ENCODE results near the gene PDSS2. TPM values are rescaled to one million over a fixed set of nuclear protein-coding genes. Genes with fewer than 3 reads are reported as not detected.

PDSS2 gene
- polyA plus RNA-seq, 3 donors = 10.1 to 13.9 (median 13.3) TPM

DNA sequence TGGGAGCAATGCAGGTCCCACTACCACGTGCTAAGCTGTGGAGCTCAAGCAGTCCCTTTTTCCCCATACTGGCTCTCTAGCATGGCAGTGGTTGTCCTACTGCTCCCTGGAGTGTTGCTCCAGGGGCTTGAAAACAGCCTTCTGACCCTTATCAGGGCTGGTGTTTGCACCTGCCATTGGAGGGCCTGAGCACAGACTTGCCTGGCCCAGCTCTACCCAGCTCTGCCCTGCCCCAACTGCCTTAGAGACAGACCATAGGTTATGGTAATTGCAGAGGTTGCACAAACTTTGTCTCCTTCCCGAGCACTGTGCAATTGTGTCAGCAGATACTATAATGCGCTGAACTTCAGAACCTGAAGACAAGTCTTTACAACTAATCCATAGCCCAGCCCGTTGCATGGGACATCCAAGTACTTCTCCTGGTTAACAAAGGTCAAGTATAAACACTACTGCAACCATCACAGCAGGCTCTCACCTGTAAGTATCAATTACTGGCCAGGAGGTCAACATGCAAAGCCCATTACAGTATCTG, 58.7 kb downstream of the PDSS2 start:
- peaks cover 38 to 60% of the 10 kb centered on the region in 2 donors for H3K36me3 Mint-ChIP-seq
- H3K4me1 Mint-ChIP-seq = no peaks in the 10 kb centered on the region
- H3K9ac ChIP-seq (ENCODE audit: insufficient read depth, low read length, poor library complexity, severe bottlenecking) = no peak overlapping the region
- H3K27ac Mint-ChIP-seq = no peak overlapping the region
- WGBS (ENCODE audit: insufficient coverage) = 100% methylated on average over 3 of the region's 4 CpGs
- intact Hi-C loops (cut with micrococcal nuclease) = no loop called here
- H3K27me3 Mint-ChIP-seq (ENCODE audit: low read depth in 3 of 3) = no peaks in the 10 kb centered on the region
- no peak overlapping the region for H3K4me3 Mint-ChIP-seq
- DNase-seq = no peak
- peaks cover 53 to 61% of the 10 kb centered on the region in 2 donors for H3K9me3 ChIP-seq (replicated peaks in 1 of 2; ENCODE audit: control insufficient read depth in 1 of 2, insufficient read depth in 1 of 2, low read length in 2 of 2)
- H4K20me1 ChIP-seq (ENCODE audit: insufficient read depth, low read length) = no peaks in the 10 kb centered on the region
- H3K4me3 ChIP-seq (replicated peaks in 1 of 3; ENCODE audit: low read depth in 2 of 3, low read length in 3 of 3) = peak overlapping the region in 1 of 3 experiments; percentile 1
- no peak overlapping the region for H2AFZ ChIP-seq (ENCODE audit: insufficient read depth, low read depth, low read length, poor library complexity, severe bottlenecking)
- no peaks in the 10 kb centered on the region for H3K27me3 ChIP-seq (ENCODE audit: control insufficient read depth in 2 of 2, insufficient read depth in 2 of 2, low read length in 2 of 2)
- H3K27ac ChIP-seq (ENCODE audit: low read depth in 1 of 2, low read length in 2 of 2) = no peak overlapping the region
- no peak overlapping the region for H3K4me2 ChIP-seq (replicated peaks; ENCODE audit: extremely low read depth, low read length, poor library complexity, severe bottlenecking)
- H3K4me1 ChIP-seq (ENCODE audit: control insufficient read depth in 1 of 2, insufficient read depth in 2 of 2, low read length in 2 of 2) = no peaks in the 10 kb centered on the region
- no peaks in the 10 kb centered on the region for H3K79me2 ChIP-seq (ENCODE audit: insufficient read depth, low read length)
- peaks cover 38 to 60% (median 51%) of the 10 kb centered on the region in 7 donors for H3K9me3 Mint-ChIP-seq
- TF ChIP-seq, protein P1, sequence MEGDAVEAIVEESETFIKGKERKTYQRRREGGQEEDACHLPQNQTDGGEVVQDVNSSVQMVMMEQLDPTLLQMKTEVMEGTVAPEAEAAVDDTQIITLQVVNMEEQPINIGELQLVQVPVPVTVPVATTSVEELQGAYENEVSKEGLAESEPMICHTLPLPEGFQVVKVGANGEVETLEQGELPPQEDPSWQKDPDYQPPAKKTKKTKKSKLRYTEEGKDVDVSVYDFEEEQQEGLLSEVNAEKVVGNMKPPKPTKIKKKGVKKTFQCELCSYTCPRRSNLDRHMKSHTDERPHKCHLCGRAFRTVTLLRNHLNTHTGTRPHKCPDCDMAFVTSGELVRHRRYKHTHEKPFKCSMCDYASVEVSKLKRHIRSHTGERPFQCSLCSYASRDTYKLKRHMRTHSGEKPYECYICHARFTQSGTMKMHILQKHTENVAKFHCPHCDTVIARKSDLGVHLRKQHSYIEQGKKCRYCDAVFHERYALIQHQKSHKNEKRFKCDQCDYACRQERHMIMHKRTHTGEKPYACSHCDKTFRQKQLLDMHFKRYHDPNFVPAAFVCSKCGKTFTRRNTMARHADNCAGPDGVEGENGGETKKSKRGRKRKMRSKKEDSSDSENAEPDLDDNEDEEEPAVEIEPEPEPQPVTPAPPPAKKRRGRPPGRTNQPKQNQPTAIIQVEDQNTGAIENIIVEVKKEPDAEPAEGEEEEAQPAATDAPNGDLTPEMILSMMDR (IDR thresholded peaks at IDR 0.05) = no peak
- peaks cover 0 to 18% of the 10 kb centered on the region in 2 donors for H3K36me3 ChIP-seq (replicated peaks in 1 of 2; ENCODE audit: control insufficient read depth in 1 of 2, insufficient read depth in 2 of 2, low read length in 2 of 2)

DNA sequence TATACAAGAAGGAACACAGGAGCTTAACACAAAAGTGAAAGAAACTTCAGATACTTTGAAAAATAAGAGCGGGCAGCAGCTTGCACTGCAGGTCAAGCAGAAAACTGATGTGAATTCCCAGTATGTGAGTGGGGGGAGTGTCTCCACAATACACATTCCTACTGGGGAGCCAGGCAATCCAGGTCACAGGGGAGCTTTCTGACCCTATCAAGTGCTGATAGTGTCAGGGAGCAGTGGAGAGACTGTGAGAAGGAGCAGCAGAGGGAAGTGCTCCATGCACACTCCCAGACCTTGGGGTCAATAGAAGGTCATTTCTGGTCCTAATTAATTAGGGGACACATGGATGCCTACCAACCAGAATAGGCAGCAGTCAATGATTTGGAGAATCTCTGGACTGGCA, 59.4 kb downstream of the PDSS2 start:
- no peaks in the 10 kb centered on the region for H3K79me2 ChIP-seq (ENCODE audit: insufficient read depth, low read length)
- H3K9me3 Mint-ChIP-seq = peaks cover 37 to 60% (median 45%) of the 10 kb centered on the region in 7 donors

More for the DNA sequence above, 59.4 kb downstream of the PDSS2 start:
- Histone ChIP-seq H3K4me2 (replicated peaks; ENCODE audit: extremely low read depth, low read length, poor library complexity, severe bottlenecking) (no peak overlapping the region), H3K27ac (ENCODE audit: low read depth in 1 of 2, low read length in 2 of 2) (no peak overlapping the region), H2AFZ (ENCODE audit: insufficient read depth, low read depth, low read length, poor library complexity, severe bottlenecking) (no peak overlapping the region), H3K4me1 (ENCODE audit: control insufficient read depth in 1 of 2, insufficient read depth in 2 of 2, low read length in 2 of 2) (no peaks in the 10 kb centered on the region), H3K4me3 (replicated peaks in 1 of 3; ENCODE audit: low read depth in 2 of 3, low read length in 3 of 3) (no peak overlapping the region), H3K27me3 (ENCODE audit: control insufficient read depth in 2 of 2, insufficient read depth in 2 of 2, low read length in 2 of 2) (no peaks in the 10 kb centered on the region), H3K9ac (ENCODE audit: insufficient read depth, low read length, poor library complexity, severe bottlenecking) (no peak overlapping the region), H4K20me1 (ENCODE audit: insufficient read depth, low read length) (no peaks in the 10 kb centered on the region), H3K9me3 (replicated peaks in 1 of 2; ENCODE audit: control insufficient read depth in 1 of 2, insufficient read depth in 1 of 2, low read length in 2 of 2) (peaks cover 48 to 57% of the 10 kb centered on the region in 2 donors), H3K36me3 (replicated peaks in 1 of 2; ENCODE audit: control insufficient read depth in 1 of 2, insufficient read depth in 2 of 2, low read length in 2 of 2) (peaks cover 0 to 18% of the 10 kb centered on the region in 2 donors)
- DNase-seq = no peak
- intact Hi-C loops (cut with micrococcal nuclease) = no loop called here
- TF ChIP-seq, protein P1 (IDR thresholded peaks at IDR 0.05) = no peak
- Mint-ChIP-seq H3K27me3 (ENCODE audit: low read depth in 3 of 3) (no peaks in the 10 kb centered on the region), H3K4me1 (no peaks in the 10 kb centered on the region), H3K27ac (no peak overlapping the region), H3K4me3 (no peak overlapping the region), H3K36me3 (peaks cover 35 to 56% of the 10 kb centered on the region in 2 donors)
- no CpG with 5 or more reads among the region's 1 CpG for WGBS (ENCODE audit: insufficient coverage)
